Measurements from ENCODE around the gene GHR.

GRCh38 chr5:42621242-42621641 is 198.0 kb downstream of the GHR start:
- TF ChIP-seq ZNF274 (IDR thresholded peaks at IDR 0.05; ENCODE audit: low read depth, low read length), result no peak
- TF ChIP-seq SUZ12 (IDR thresholded peaks at IDR 0.05; ENCODE audit: extremely low read depth, insufficient read depth, insufficient read length), result no peak
- no peak for TF ChIP-seq YY1 (IDR thresholded peaks at IDR 0.05; ENCODE audit: insufficient read depth, insufficient read length)

Data from NT2/D1 (cell line).